ENCODE data around the gene DISC1. TPM values are rescaled to one million over a fixed set of nuclear protein-coding genes. Genes with fewer than 3 reads are reported as not detected.

The DISC1 gene
- total RNA-seq, 1 donor from 2014 or later = 13.6 TPM

DNA sequence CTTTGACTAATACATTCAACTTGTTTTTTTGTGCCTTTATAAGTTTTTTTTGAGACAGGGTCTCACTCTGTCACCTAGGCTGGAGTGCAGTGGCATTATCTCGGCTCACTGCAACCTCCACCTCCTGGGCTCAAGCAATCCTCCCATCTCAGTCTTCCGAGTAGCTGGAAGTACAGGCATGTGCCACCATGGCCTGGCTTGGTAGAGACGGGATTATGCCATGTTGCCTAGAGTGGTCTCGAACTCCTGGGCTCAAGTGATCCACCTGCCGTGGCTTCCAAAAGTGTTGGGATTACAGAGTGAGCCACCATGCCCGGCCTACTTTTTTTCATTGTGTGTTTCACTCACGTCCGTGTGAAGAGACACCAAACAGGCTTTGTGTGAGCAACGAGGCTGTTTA lies 202.7 kb downstream of the DISC1 start:
- TF ChIP-seq, protein P1, sequence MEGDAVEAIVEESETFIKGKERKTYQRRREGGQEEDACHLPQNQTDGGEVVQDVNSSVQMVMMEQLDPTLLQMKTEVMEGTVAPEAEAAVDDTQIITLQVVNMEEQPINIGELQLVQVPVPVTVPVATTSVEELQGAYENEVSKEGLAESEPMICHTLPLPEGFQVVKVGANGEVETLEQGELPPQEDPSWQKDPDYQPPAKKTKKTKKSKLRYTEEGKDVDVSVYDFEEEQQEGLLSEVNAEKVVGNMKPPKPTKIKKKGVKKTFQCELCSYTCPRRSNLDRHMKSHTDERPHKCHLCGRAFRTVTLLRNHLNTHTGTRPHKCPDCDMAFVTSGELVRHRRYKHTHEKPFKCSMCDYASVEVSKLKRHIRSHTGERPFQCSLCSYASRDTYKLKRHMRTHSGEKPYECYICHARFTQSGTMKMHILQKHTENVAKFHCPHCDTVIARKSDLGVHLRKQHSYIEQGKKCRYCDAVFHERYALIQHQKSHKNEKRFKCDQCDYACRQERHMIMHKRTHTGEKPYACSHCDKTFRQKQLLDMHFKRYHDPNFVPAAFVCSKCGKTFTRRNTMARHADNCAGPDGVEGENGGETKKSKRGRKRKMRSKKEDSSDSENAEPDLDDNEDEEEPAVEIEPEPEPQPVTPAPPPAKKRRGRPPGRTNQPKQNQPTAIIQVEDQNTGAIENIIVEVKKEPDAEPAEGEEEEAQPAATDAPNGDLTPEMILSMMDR (IDR thresholded peaks at IDR 0.05) = no peak
- Histone ChIP-seq H3K4me1 (no peaks in the 10 kb centered on the region), H3K4me3 (no peak overlapping the region), H3K36me3 (no peaks in the 10 kb centered on the region), H3K27ac (no peak overlapping the region), H3K9me3 (no peaks in the 10 kb centered on the region), H3K27me3 (ENCODE audit: low read depth) (no peaks in the 10 kb centered on the region)
- intact Hi-C loops (cut with DNase I) = no loop called here
- ATAC-seq = no peak
- DNase-seq = no peak

DNA sequence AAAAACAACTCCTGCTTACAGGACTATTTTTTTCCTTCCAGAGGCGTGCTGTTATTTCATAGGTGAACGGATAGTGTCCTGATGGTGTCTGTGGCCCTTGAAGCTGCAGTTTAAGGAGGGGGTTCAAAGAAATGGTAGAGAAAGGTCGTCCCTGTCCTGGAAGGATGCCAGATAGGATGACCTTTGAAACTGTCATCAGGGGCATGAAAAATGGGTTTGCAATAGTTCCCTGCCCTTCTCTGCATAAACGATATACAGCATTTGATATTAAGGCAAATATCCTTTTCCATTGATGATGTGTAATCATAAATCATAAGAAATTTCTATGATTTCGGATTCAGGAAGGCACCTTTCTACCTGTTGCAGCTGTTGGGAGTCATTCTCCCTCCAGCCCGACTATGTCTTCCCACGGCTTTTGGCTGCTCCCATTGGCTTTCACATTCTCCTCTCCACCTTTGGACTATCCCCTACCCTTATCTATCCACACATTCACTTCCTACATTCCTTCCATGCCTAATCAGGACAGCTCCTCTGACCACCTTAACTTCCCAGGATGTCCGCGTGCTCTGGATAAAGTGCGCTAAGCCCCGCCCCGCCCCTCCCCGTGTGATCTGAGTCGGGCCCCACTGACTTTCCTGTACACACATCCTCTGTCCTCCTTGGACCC lies 209.8 kb downstream of the DISC1 start:
- no peaks in the 10 kb centered on the region for H3K9me3 ChIP-seq
- no peak for DNase-seq

DNA sequence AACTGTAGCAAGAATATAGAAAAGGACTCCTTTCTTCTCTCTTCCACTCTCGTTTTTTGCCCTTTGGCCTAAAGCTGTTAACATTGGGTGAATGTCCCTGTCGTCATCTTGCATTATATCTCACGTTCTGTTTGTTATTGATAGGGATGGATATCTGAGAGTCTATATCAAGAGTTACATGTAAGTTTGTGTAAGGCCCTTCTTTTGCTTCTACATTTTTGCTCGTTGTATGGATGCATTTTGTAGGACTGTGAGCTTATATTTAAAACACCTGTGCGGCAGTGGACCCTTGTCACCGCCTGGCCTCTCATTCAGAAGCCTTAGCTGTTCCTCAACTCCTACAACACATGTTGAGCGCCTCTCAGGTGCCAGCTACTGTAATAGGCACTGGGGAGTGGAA lies 211.9 kb downstream of the DISC1 start:
- H3K4me1 ChIP-seq = no peaks in the 10 kb centered on the region
- TF ChIP-seq, protein P1 (IDR thresholded peaks at IDR 0.05) = no peak

More for the DNA sequence above, 209.8 kb downstream of the DISC1 start:
- intact Hi-C loops (cut with DNase I) = no loop called here
- no peak for ATAC-seq
- Histone ChIP-seq H3K4me1 (no peaks in the 10 kb centered on the region), H3K36me3 (no peaks in the 10 kb centered on the region), H3K27me3 (ENCODE audit: low read depth) (no peaks in the 10 kb centered on the region), H3K4me3 (no peak overlapping the region), H3K27ac (no peak overlapping the region)
- TF ChIP-seq, protein P1 (IDR thresholded peaks at IDR 0.05) = no peak

DNA sequence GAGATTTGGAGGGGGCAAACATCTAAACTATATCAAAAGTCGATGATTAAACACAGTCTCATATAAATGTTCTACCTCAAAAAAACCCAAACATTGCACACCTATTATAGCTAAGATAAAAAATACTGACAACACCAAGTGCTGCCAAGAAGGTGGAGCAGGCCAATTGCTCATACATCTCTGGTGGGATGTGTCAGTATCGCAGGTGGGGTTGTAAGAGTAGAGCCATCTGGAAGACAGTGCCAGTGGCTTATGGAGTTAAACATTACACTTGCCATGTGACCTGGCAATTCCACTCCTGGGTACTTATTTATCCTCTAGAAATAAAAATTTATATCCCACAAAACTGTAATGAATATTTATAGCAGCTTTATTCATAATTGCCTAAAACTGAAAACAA lies 213.4 kb downstream of the DISC1 start:
- peaks cover 6% of the 10 kb centered on the region for H3K4me1 ChIP-seq

More for the DNA sequence above, 211.9 kb downstream of the DISC1 start:
- no peaks in the 10 kb centered on the region for H3K36me3 ChIP-seq
- DNase-seq (no peak), ATAC-seq (no peak)
- no peaks in the 10 kb centered on the region for H3K27me3 ChIP-seq (ENCODE audit: low read depth)
- intact Hi-C loops (cut with DNase I) = no loop called here
- no peak overlapping the region for H3K27ac ChIP-seq
- no peak overlapping the region for H3K4me3 ChIP-seq
- H3K9me3 ChIP-seq = no peaks in the 10 kb centered on the region

DNA sequence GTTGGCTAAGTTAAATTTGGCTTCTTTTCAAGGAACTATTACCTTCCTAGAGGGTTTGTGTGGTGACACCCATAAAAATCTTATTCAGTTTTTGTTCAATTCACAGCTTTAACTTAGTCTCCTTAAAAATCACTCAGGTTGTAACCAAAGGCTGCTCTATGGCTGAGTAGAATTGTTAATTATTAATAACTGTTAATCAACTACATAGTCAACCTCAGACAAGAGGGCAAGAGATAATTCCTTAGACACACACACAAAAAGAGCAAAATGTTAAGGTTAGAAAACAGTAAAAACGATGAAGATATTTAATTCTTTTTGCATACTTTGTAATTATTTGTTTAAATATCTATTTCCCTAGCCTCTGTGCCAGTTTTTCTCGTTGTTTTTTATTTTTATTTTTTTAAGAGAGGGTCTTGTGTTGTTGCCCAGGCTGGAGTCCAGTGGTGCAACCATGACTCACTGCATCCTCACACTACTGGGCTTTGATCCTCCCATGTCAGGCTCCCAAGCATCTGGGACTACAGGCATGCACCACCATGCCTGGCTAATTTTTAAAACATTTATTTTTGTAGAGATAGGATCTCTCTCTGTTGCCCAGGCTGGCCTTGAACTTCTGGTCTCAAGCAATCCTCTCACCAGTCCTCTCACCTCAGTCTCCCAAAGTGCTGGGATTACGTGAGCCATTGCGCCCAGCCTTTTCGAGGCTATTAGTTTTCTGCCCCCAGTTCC lies 215.2 kb downstream of the DISC1 start:
- TF ChIP-seq, protein P1 (IDR thresholded peaks at IDR 0.05) = no peak
- Histone ChIP-seq H3K27ac (no peak overlapping the region), H3K36me3 (no peaks in the 10 kb centered on the region), H3K9me3 (no peaks in the 10 kb centered on the region), H3K4me1 (peaks cover 12% of the 10 kb centered on the region), H3K4me3 (no peak overlapping the region), H3K27me3 (ENCODE audit: low read depth) (no peaks in the 10 kb centered on the region)
- DNase-seq (no peak), ATAC-seq (no peak)
- intact Hi-C loops (cut with DNase I) = no loop called here

More for the DNA sequence above, 213.4 kb downstream of the DISC1 start:
- ATAC-seq (no peak), DNase-seq (no peak)
- TF ChIP-seq, protein P1 (IDR thresholded peaks at IDR 0.05) = no peak
- no peak overlapping the region for H3K27ac ChIP-seq
- H3K9me3 ChIP-seq = no peaks in the 10 kb centered on the region
- no peaks in the 10 kb centered on the region for H3K36me3 ChIP-seq
- no peak overlapping the region for H3K4me3 ChIP-seq
- no peaks in the 10 kb centered on the region for H3K27me3 ChIP-seq (ENCODE audit: low read depth)
- intact Hi-C loops (cut with DNase I) = no loop called here

Measured in lower lobe of right lung (tissue), 2 donors.